Measurements from ENCODE around the gene HMGXB3.

DNA sequence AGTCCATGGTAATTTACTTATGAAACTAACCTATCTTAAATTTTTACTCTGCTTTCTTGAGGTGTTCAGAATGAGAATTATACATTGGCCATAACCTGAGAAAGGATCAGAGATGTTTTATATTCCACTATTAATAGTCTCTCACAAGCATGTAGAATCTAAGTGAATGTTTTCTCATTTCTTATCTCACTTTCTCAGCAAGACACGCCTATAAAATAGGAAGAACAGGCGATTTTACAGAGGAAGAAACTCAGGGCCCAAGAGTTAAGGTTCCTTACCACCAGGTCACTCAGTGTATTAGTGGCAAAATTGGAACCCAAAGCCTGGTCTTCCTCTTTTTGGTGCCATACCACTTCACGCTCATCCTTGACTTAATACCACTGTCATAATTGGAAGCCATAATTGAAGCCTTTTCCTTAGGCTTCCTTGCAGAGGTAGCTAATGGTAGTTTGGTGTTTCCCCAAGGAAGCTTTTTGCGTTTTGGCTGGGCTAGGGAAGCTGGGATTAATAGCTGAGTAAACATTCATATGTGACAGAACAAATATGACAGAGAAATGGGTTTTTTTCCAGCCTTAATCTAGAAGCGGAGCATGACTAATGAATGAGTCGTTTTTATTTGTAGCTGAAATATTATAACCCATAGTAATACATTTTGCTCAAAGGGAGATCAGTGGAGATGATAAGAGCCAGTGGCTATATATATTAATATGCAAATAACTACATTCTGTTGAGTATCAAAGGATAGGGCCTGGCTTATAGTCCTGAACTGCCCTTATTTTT lies 16.9 kb downstream of the HMGXB3 start:
- TF ChIP-seq, protein P1, sequence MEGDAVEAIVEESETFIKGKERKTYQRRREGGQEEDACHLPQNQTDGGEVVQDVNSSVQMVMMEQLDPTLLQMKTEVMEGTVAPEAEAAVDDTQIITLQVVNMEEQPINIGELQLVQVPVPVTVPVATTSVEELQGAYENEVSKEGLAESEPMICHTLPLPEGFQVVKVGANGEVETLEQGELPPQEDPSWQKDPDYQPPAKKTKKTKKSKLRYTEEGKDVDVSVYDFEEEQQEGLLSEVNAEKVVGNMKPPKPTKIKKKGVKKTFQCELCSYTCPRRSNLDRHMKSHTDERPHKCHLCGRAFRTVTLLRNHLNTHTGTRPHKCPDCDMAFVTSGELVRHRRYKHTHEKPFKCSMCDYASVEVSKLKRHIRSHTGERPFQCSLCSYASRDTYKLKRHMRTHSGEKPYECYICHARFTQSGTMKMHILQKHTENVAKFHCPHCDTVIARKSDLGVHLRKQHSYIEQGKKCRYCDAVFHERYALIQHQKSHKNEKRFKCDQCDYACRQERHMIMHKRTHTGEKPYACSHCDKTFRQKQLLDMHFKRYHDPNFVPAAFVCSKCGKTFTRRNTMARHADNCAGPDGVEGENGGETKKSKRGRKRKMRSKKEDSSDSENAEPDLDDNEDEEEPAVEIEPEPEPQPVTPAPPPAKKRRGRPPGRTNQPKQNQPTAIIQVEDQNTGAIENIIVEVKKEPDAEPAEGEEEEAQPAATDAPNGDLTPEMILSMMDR (IDR thresholded peaks at IDR 0.05): no peak
- no peak for TF ChIP-seq POLR2A (IDR thresholded peaks at IDR 0.05)

All from heart left ventricle (tissue), 13 donors.